GM18867 (cell line): ENCODE measurements around the gene LUC7L3.
"Not testable (repeated sequence)": the region's sequence is repeated elsewhere in the genome, so short reads cannot be mapped to it uniquely, and the experiment has no call there.

Experiments used
- ATAC-seq: cut with Tn5 transposase; IDR thresholded peaks from one replicate; pipeline ENCODE4 v1.9.1; 2021; ENCODE audit warnings: mild to moderate bottlenecking, moderate library complexity; ENCODE audit not compliant: unreplicated experiment

The LUC7L3 gene, protein sequence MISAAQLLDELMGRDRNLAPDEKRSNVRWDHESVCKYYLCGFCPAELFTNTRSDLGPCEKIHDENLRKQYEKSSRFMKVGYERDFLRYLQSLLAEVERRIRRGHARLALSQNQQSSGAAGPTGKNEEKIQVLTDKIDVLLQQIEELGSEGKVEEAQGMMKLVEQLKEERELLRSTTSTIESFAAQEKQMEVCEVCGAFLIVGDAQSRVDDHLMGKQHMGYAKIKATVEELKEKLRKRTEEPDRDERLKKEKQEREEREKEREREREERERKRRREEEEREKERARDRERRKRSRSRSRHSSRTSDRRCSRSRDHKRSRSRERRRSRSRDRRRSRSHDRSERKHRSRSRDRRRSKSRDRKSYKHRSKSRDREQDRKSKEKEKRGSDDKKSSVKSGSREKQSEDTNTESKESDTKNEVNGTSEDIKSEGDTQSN

DNA sequence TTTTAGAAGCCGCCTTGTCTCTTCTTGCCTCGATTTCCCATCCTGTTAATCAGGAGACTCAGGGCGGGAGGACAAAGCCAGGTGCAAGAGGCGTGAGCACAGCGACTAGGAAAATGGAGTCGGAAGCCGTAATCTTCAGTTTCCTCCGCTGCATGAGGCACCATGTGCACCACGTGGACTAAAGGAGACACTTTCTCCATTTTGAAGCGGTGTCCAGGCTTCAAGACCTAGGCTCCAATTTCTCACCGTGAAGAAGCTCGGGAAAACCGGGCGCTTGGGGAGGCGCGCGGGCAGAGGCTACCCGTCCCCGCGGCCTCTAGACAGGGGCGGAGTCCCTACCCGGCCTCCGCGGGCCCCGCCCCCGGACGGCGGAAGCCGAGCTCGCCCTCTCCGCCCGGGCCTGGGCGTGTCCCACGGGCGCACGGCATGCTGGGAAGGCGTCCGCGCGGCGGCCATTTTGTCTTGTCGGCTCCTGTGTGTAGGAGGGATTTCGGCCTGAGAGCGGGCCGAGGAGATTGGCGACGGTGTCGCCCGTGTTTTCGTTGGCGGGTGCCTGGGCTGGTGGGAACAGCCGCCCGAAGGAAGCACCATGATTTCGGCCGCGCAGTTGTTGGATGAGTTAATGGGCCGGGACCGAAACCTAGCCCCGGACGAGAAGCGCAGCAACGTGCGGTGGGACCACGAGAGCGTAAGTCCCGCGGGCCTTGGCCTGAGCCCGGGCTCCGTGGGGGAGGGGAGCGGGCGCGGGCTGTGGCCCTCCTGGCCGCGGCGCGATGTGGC, at the start of gene LUC7L3:
Gene LUC7L3 (plus strand): TSS at position 460 of the 780 bp plus-strand sequence. CDS start 130 bp downstream, at position 590.
- ATAC-seq: peak; percentile 90

DNA sequence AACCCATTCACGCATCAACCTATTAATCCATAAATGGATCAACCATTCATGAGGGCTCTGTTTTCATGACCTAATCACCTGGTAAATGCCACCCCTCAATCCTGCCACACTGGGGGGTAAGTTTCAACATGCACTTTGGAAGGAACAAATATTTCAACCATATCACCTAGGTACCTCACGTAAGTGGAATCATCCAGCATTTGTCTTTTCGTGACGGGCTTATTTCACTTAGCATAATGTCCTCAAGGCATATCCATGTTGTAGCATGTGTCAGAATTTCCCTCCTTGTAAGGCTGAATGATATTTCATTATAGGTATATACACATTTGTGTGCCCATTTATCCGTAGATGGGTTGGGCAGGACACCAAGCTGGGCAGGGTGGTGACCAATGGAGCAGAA, 47.3 kb upstream of the LUC7L3 start:
- no peak for ATAC-seq

DNA sequence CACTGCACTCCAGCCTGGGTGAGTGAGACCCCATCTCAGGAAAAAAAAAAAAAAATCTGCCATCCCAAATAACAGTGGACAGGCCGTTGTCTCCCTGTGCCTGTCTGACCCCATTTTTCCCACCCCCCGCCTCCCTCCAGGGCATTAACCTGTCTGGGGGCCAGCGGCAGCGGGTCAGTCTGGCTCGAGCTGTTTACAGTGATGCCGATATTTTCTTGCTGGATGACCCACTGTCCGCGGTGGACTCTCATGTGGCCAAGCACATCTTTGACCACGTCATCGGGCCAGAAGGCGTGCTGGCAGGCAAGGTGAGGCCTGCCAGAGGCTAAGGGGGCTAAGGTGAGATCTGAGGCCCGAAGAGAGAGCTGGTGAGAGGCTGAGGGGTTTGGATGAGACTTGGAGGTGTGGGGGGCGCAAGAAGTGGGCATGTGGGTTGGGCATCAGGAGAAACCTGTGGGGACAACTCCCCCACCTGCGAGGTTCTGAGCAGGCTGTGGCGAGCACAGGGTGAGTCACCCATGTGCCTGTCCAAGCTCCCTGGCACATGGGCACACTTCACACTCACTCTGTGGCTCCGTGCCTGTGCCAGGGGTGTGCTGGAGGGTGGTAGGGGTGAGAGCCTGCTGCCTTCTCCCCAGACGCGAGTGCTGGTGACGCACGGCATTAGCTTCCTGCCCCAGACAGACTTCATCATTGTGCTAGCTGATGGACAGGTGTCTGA, 46.4 kb upstream of the LUC7L3 start:
- no peak for ATAC-seq

DNA sequence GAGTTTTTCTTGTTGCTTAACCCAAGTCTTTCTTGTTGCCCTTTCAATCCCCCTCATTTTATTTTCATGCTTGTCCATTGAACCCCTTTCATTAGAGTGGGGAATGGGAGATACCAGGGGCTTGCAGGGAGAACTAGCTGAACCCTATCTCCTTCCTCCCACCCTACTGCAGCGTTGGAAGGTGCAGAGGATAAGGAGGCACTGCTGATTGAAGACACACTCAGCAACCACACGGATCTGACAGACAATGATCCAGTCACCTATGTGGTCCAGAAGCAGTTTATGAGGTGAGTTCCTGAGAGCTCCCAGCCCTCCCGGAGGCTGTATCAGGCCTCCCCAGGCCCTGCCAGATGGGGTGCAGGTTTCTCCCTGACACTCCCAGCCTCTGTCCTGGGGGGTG, 44.2 kb upstream of the LUC7L3 start:
- ATAC-seq: no peak

DNA sequence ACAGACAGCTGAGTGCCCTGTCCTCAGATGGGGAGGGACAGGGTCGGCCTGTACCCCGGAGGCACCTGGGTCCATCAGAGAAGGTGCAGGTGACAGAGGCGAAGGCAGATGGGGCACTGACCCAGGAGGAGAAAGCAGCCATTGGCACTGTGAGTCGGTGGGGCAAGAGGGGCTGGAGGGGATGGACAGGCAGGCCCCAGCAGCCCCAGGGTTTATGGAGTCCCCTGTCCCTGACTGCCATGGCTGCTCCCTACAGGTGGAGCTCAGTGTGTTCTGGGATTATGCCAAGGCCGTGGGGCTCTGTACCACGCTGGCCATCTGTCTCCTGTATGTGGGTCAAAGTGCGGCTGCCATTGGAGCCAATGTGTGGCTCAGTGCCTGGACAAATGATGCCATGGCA, 43.8 kb upstream of the LUC7L3 start:
- ATAC-seq: no peak

DNA sequence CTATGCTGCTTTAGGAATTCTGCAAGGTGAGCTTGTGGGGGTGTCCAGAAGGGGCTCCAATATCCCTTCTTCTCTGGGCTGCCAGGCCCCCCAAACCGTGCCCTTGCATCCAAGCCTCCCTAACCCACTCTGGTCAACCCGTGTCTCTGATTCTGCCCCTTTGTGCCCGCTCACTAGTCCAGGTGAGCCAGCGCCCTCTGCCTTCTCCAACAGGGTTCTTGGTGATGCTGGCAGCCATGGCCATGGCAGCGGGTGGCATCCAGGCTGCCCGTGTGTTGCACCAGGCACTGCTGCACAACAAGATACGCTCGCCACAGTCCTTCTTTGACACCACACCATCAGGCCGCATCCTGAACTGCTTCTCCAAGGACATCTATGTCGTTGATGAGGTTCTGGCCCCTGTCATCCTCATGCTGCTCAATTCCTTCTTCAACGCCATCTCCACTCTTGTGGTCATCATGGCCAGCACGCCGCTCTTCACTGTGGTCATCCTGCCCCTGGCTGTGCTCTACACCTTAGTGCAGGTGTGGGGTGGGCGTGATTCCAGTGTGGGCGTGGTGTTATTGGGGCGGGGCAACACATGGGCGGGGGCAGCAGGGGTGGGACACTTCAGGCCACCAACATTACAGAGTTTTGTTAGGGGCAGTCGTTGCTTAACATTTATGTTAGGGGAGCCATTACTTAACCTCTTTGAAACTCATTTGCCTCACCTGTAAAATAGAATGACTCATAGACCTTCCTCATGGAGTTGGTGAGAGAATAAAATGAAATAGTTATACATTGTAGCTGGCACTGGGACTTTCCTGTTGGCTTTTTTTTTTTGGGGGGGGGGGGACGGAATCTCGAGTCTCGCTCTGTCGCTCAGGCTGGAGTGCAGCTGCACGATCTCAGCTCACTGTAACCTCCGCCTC, 43.1 kb upstream of the LUC7L3 start:
- no peak for ATAC-seq

DNA sequence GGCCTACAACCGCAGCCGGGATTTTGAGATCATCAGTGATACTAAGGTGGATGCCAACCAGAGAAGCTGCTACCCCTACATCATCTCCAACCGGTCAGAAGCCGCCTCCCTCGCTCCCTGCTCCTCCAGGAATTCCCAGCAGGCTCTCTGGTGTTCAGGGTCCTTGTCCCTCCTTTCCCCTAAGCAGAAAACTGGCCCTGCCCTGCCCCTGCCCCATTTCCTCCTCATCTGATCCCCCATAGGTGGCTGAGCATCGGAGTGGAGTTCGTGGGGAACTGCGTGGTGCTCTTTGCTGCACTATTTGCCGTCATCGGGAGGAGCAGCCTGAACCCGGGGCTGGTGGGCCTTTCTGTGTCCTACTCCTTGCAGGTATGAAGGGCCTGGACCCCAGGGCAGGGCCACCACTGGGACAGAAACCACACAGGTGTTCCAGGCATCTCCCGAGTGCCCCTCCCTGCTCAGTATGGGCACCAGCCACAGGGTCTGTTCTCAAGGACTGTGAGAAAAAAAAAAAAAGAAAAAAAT, 41.5 kb upstream of the LUC7L3 start:
- no peak for ATAC-seq

DNA sequence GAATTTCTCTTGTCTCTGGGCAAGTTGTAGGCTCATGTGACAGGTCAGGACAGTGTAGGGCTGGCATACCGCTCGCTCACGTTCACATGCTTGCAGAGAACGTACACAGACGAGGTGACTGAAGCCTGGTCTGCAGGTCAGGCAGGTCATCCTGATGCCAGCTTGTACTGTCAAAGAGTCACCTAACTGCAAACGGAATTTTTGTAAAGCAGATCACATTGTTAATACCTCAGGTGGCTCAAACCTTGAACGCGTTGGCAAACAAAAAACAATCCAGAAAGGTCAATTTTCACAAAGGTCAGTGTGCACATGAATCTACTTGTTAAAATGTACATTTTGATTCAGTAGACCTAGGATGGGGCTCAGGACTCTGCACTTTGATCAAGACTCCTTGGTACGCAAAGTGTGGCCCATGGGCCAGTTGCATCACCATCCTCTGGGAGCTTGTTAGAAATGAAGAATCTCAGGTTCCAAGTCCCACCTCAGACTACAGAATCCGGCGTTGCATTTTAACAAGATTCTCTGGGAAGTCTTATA, 40.3 kb upstream of the LUC7L3 start:
- ATAC-seq: no peak

DNA sequence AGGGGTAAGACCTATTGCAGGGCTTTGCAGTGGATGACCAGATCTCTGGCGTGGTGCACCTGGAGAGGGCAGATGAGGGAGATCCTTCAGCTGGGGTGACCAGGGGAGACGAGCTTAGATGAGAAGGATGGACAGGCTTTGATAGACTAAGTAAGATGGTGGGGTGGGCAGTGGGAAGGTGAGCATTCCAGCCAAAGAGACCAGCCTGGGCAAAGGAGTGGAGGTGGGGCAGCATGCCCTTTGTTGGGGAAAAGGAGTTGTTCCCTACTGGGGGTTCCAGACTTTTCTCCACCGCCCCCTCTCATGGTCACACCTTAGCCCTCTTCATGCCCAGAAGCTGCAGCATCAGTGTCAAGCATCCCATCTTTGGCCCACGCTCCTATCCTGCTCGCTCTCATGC, 39.3 kb upstream of the LUC7L3 start:
- ATAC-seq: no peak

DNA sequence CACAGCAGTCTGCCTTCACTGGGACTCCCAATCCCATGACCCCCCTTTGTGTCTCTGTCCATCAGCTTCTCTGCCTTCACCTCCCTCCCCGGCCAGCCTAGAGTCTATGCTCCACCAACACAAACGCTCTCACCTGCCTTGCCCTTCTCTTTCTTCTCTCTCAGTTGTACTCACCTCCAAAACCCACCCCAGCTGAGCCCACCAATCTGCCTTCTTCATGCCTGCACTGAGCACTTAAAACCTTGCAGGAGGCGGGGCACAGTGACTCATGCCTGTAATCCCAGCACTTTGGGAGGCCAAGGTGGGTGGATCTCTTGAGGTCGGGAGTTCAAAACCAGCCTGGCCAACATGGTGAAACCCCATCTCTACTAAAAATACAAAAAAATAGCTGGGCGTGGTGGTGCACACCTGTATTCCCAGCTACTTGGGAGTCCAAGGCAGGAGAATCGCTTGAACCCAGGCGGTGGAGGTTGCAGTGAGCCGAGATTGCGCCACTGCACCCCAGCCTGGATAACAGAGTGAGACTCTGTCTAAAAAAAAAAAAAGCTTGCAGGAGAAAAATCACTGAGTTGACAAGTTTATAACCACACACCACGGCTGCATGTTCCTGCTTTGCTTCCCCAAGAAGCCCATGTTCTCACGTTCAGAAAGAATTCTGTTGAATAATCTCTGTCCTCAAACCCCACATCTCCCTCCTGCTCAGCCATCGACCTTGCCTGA, 38.7 kb upstream of the LUC7L3 start:
- not testable (repeated sequence) for ATAC-seq

DNA sequence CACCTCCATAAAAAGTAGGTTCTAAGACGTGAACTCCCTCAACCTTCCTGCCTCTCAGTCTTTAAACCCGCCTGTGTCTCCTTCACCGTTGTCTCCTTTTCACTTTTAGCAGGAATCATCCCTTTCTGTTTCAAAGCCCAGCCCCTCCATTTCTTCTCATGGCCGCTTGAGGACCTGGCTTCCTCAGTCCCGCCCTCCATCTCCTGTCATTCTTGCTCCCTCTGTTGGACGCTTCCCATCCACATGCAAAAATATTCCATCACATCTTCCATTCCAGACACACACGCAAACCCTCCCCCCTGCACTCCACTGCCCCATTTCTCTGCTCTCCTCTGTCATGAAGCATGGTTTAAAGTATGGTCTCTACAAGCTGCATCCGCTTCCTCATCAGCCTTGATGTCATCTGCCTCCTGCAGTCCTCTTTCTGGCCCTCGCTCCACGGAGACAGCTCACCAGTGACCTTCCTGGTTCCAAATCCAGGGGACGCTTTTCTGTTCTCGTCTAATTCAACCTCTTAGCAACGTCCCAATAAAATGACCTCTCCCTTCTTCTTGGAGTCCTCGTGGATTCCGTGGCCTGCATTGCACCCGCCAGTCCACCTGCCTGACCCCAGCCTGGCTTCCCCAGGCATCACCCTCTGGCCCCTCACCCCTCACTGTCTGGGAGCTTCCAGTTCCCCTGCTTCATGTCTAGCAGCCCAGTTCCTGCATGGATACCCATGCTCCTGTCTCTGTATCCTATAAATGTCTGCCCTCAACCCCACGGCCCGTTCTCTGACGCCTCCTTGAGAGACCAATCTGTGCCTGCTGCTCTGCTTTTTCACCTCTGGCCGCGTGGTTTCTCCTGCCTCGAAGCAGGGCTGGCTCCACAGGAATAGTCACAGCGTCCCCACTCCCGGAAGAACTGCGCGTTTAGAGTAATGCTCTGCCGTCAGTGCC, 37.9 kb upstream of the LUC7L3 start:
- no peak for ATAC-seq

DNA sequence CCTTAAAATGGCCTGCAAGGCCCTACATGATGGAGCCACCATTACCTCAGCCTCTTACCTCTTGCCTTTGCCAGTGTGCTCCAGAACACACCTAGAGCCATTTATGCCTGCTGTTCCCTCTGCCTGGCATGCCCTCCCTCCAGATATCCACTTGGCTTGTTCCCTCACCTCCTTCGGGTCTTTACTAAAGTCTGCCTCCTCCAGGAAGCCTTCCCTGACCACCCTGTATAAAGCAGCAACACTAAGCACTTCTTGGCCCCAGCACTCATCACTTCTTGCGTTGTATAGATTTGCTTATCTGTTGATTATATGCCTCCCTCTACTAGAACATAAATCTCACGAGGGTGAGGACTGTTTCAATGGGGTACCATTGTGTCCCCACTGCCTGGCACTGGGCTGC, 37.0 kb upstream of the LUC7L3 start:
- ATAC-seq: no peak

DNA sequence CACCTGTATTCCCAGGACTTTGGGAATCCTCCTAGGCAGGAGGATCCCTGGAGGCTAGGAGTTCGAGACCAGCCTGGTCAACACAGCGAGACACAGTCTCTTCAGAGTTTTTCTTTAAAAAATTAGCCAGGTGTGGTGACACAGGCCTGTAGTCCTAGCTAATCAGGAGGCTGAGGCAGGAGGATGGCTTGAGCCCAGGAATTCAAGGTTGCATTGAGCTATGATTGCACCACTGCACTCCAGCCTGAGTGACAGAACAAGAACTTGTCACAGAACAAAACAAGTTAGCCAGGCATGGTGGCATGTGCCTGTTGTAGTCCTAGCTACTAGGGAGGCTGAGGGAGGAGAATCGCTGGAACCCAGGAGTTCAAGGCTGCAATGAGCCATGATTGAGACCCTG, 36.5 kb upstream of the LUC7L3 start:
- ATAC-seq: no peak

DNA sequence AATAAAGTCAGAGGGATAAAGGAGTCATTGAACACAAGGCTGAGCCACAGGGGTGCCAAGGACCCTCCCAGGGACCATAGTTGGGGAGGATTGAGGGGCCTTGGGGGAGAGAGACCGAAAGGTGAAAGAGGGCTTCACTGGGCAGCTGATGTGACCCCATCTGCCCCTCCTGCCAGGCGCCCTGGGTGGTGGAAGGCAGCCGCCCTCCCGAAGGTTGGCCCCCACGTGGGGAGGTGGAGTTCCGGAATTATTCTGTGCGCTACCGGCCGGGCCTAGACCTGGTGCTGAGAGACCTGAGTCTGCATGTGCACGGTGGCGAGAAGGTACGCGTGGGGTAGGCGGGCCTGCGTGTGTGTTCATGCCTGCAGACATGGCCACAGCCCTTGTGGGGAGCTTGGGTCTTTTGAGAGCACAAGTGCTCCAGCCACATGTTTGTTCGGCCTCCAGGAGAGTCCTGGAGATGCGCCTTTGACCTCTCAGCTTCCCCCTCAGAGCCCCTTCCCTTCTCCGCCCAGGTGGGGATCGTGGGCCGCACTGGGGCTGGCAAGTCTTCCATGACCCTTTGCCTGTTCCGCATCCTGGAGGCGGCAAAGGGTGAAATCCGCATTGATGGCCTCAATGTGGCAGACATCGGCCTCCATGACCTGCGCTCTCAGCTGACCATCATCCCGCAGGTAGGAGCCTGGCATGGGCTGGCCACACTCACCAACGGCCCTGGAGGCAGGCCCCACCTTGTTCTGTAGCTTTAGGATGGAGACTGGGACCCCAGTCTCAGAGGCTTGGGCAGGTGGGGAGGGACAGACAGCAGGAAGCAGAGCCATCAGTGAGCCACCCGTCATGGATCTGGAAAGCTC, 35.7 kb upstream of the LUC7L3 start:
- no peak for ATAC-seq

DNA sequence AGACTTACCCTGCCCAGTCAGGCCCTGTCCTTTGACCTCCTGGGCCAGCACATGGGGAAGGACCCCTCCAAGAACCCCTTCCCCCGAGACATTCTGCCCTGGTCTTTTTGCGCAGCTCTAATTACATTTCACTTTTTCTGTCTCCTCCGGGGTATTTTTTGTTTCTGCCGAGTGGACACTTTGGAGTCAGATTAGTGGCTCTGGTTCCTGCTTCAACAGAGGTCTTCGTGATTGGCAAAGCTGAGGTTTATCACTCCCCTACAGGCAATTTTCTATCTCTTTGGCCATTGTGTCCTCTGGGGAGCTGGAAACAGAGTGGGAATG, 35.2 kb upstream of the LUC7L3 start:
- ATAC-seq: no peak

DNA sequence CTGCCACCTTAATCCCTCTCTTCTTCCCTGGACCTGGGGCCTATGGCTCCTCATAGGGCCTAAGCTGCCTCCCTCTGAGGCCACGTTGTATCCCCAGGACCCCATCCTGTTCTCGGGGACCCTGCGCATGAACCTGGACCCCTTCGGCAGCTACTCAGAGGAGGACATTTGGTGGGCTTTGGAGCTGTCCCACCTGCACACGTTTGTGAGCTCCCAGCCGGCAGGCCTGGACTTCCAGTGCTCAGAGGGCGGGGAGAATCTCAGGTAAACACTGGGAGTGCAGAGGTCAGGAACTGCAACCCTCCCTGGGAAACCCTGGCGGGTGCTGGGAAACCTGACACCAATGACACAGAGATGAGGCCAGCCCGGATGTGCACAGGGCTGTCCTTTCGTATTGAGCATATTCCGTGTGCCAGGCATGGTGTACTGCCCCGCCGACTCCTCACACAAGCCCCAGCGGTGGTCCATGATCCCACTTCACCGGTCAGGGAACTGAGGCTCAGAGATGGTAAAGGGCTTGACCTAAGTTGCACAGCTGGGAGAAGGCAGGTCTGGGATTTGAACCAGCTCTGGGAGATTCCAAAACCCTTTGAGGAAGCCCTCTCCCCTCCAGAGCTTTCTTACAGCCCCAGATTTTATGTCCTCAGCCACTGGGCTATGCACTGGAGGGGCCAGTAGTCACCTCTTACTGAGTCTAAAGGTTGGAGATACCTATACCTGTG, 34.6 kb upstream of the LUC7L3 start:
- no peak for ATAC-seq

DNA sequence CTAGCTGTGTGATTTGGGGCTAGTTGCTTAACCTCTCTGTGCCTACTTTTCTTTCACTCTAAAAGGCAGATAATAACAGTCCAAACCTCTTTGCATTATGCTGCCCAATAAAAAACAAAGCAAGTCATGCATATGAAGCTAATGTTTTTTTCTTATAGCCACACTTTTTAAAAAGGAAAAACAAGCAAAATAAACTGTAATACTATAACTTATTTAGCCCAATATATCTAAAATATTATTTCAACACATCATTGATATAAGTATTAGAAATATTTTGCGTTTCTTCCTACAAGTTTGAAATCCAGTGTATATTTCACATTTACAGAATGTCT, 34.1 kb upstream of the LUC7L3 start:
- ATAC-seq: no peak
